Measurements from ENCODE around the gene MYBPC1.
"Not testable (repeated sequence)": the region's sequence is repeated elsewhere in the genome, so short reads cannot be mapped to it uniquely, and the experiment has no call there.

The MYBPC1 gene

DNA sequence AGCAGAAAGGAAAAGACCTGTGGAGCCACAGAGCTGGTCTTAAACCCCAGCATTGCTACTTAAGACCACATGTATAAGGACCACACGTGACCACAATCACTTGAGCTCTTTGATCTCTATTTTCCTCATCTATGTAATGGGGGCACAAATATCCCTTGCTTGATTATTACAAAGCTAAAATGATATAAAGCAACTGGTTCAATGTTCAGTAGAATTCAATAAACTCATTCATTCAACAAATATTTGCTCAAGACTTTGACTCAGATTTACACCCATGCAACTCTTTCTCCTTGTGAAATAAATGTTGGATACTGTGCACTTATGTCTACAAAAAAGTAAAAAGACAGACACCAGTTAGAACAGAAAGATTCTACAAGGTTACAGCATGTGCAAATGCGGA, 80.8 kb downstream of the MYBPC1 start:
- no peak overlapping the region for H3K4me3 ChIP-seq (ENCODE audit: insufficient read depth, low read length, poor library complexity, severe bottlenecking)
- H3K27me3 ChIP-seq (ENCODE audit: low read length), result no peaks in the 10 kb centered on the region
- no peaks in the 10 kb centered on the region for H3F3A ChIP-seq (ENCODE audit: insufficient read depth)
- H3K9me3 ChIP-seq (ENCODE audit: insufficient read depth, low read length), result no peaks in the 10 kb centered on the region
- H3K36me3 ChIP-seq (ENCODE audit: low read length), result no peaks in the 10 kb centered on the region
- H3K9ac ChIP-seq (ENCODE audit: low read length), result no peak overlapping the region
- H3K27ac ChIP-seq (ENCODE audit: low read depth, low read length), result no peak overlapping the region
- no peaks in the 10 kb centered on the region for H3K79me2 ChIP-seq (ENCODE audit: insufficient read depth, low read length)
- H3K9me2 ChIP-seq (replicated peaks; ENCODE audit: insufficient read depth, low read length), result no peaks in the 10 kb centered on the region
- no peaks in the 10 kb centered on the region for H4K20me1 ChIP-seq (ENCODE audit: low read depth, low read length)
- H2AFZ ChIP-seq (ENCODE audit: low read depth, low read length, severe bottlenecking), result no peak overlapping the region
- no peak overlapping the region for H3K4me2 ChIP-seq (ENCODE audit: low read depth, low read length, poor library complexity, severe bottlenecking)
- no peak for TF ChIP-seq EZH2phosphoT487 (conservative IDR thresholded peaks at IDR 0.05; ENCODE audit: low read length)
- TF ChIP-seq, protein P1, sequence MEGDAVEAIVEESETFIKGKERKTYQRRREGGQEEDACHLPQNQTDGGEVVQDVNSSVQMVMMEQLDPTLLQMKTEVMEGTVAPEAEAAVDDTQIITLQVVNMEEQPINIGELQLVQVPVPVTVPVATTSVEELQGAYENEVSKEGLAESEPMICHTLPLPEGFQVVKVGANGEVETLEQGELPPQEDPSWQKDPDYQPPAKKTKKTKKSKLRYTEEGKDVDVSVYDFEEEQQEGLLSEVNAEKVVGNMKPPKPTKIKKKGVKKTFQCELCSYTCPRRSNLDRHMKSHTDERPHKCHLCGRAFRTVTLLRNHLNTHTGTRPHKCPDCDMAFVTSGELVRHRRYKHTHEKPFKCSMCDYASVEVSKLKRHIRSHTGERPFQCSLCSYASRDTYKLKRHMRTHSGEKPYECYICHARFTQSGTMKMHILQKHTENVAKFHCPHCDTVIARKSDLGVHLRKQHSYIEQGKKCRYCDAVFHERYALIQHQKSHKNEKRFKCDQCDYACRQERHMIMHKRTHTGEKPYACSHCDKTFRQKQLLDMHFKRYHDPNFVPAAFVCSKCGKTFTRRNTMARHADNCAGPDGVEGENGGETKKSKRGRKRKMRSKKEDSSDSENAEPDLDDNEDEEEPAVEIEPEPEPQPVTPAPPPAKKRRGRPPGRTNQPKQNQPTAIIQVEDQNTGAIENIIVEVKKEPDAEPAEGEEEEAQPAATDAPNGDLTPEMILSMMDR (IDR thresholded peaks at IDR 0.05; ENCODE audit: insufficient read depth, low read length, poor library complexity, severe bottlenecking), result no peak

DNA sequence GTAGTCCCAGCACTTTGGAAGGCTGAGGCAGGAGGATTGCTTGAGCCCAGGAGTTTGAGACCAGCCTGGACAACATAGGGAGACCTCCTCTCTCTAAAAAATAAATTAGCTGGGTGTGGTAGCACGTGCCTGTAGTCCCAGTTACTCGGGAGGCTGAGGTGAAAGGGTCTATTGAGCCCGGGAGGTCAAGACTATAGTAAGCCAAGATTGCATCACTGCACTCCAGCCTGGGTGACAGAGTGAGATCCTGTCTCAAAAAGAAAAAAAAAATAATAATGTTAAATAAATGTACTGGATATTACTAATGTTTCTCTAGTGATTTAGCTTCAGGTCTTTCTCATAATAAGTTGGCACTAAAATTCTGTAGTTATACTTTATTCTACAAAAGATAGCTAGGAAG, 81.7 kb downstream of the MYBPC1 start:
- not testable (repeated sequence) for H3K27ac ChIP-seq (ENCODE audit: low read depth, low read length); H3K36me3 ChIP-seq (ENCODE audit: low read length); H3K4me2 ChIP-seq (ENCODE audit: low read depth, low read length, poor library complexity, severe bottlenecking); H3K9me2 ChIP-seq (replicated peaks; ENCODE audit: insufficient read depth, low read length); H3K9ac ChIP-seq (ENCODE audit: low read length); H3F3A ChIP-seq (ENCODE audit: insufficient read depth); H3K27me3 ChIP-seq (ENCODE audit: low read length); H3K9me3 ChIP-seq (ENCODE audit: insufficient read depth, low read length); H3K4me3 ChIP-seq (ENCODE audit: insufficient read depth, low read length, poor library complexity, severe bottlenecking); H4K20me1 ChIP-seq (ENCODE audit: low read depth, low read length); H3K79me2 ChIP-seq (ENCODE audit: insufficient read depth, low read length); H2AFZ ChIP-seq (ENCODE audit: low read depth, low read length, severe bottlenecking)

DNA sequence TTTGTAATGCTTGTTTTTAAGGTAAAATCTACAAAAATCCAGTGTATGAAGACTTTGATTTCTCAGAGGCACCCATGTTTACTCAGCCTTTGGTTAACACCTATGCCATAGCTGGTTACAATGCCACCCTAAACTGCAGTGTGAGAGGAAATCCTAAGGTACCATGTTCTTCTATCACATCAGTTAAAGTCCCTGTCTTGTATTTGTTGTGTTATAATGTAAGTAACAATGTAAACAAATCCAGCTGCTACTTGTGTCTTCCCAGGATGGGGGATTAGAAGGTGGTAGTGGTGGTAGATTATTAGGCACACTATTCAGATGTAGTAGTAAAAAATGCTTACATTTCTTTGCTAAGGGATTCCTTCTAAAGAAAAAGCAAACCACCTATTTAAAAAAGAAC, 83.3 kb downstream of the MYBPC1 start:
- no peaks in the 10 kb centered on the region for H3K27me3 ChIP-seq (ENCODE audit: low read length)
- no peaks in the 10 kb centered on the region for H3K36me3 ChIP-seq (ENCODE audit: low read length)
- H3K79me2 ChIP-seq (ENCODE audit: insufficient read depth, low read length), result no peaks in the 10 kb centered on the region
- no peak overlapping the region for H3K9ac ChIP-seq (ENCODE audit: low read length)
- H4K20me1 ChIP-seq (ENCODE audit: low read depth, low read length), result no peaks in the 10 kb centered on the region
- H3K4me2 ChIP-seq (ENCODE audit: low read depth, low read length, poor library complexity, severe bottlenecking), result no peak overlapping the region
- H3K9me2 ChIP-seq (replicated peaks; ENCODE audit: insufficient read depth, low read length), result no peaks in the 10 kb centered on the region
- H3K9me3 ChIP-seq (ENCODE audit: insufficient read depth, low read length), result no peaks in the 10 kb centered on the region
- H3K4me3 ChIP-seq (ENCODE audit: insufficient read depth, low read length, poor library complexity, severe bottlenecking), result no peak overlapping the region
- TF ChIP-seq, protein P1 (IDR thresholded peaks at IDR 0.05; ENCODE audit: insufficient read depth, low read length, poor library complexity, severe bottlenecking), result no peak
- no peak for TF ChIP-seq EZH2phosphoT487 (conservative IDR thresholded peaks at IDR 0.05; ENCODE audit: low read length)
- no peak overlapping the region for H2AFZ ChIP-seq (ENCODE audit: low read depth, low read length, severe bottlenecking)
- no peaks in the 10 kb centered on the region for H3F3A ChIP-seq (ENCODE audit: insufficient read depth)
- H3K27ac ChIP-seq (ENCODE audit: low read depth, low read length), result no peak overlapping the region

DNA sequence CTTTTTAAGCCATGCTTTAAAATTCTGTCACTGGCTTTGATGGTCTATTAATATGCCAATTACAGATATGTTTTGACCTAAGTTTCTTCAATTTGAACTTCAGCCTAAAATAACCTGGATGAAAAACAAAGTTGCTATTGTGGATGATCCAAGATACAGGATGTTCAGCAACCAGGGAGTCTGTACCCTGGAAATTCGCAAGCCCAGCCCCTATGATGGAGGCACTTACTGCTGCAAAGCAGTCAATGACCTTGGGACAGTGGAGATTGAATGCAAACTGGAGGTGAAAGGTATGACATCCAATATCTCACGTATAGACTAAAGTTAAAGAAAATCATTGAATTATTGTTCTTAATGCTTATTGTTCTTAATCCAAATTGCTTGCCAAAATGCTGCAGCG, 85.5 kb downstream of the MYBPC1 start:
- Histone ChIP-seq H3F3A (ENCODE audit: insufficient read depth) (no peaks in the 10 kb centered on the region), H3K79me2 (ENCODE audit: insufficient read depth, low read length) (no peaks in the 10 kb centered on the region), H3K9me3 (ENCODE audit: insufficient read depth, low read length) (no peaks in the 10 kb centered on the region), H3K27me3 (ENCODE audit: low read length) (no peaks in the 10 kb centered on the region), H4K20me1 (ENCODE audit: low read depth, low read length) (no peaks in the 10 kb centered on the region), H3K36me3 (ENCODE audit: low read length) (no peaks in the 10 kb centered on the region), H3K4me2 (ENCODE audit: low read depth, low read length, poor library complexity, severe bottlenecking) (no peak overlapping the region), H3K9me2 (replicated peaks; ENCODE audit: insufficient read depth, low read length) (no peaks in the 10 kb centered on the region), H2AFZ (ENCODE audit: low read depth, low read length, severe bottlenecking) (no peak overlapping the region), H3K4me3 (ENCODE audit: insufficient read depth, low read length, poor library complexity, severe bottlenecking) (no peak overlapping the region), H3K9ac (ENCODE audit: low read length) (no peak overlapping the region), H3K27ac (ENCODE audit: low read depth, low read length) (no peak overlapping the region)
- no peak for TF ChIP-seq EZH2phosphoT487 (conservative IDR thresholded peaks at IDR 0.05; ENCODE audit: low read length)
- TF ChIP-seq, protein P1 (IDR thresholded peaks at IDR 0.05; ENCODE audit: insufficient read depth, low read length, poor library complexity, severe bottlenecking), result no peak

All from SU-DHL-6 (cell line).